GM12878 (cell line): ENCODE data around the gene ABHD17C. TPM values are rescaled to one million over a fixed set of nuclear protein-coding genes. Genes with fewer than 3 reads are reported as not detected.

Experiments
- ATAC-seq: fragments of 200-7000 bp; cut with Tn5 transposase; 3 replicates; pipeline ENCODE4 v1.9.1; 2020; ENCODE audit warnings: mild to moderate bottlenecking, moderate library complexity
- BruUV-seq: library from RNA; stranded (reverse); fragments of 400-500 nt; replicated peaks from 2 replicates; lab custom pipeline; 2021; lab: Mats Ljungman, UMichigan
- CTCF ChIA-PET: fragments of 300-600 bp; sonication (Branson Sonifier 250); formaldehyde crosslinking; extraction: SDS; loops from one replicate; lab custom pipeline; 2021; ENCODE audit warnings: inconsistent platforms; lab: Yijun Ruan, JAX
- POLR2A ChIA-PET: fragments of 350-600 bp; formaldehyde crosslinking; extraction: SDS; loops from one replicate; lab custom pipeline; 2021; ENCODE audit warnings: inconsistent platforms; lab: Charles Lee
- RAD21 ChIA-PET: fragments of 300-600 bp; sonication (Branson Sonifier 250); formaldehyde crosslinking; loops from one replicate; lab custom pipeline; 2023; ENCODE audit warnings: antibody characterized with exemption; ENCODE audit not compliant: unreplicated experiment; lab: Charles Lee
- SMC1A ChIA-PET: fragments of 300-600 bp; sonication (Branson Sonifier 250); formaldehyde crosslinking; loops from one replicate; lab custom pipeline; 2023; ENCODE audit not compliant: unreplicated experiment, uncharacterized antibody; lab: Charles Lee
- DNase-seq: peaks from one replicate; pipeline ENCODE4 v3.0.0-alpha.2; 2011; ENCODE audit warnings: low read depth, low spot score
- FAIRE-seq: peaks from 3 replicates; lab custom pipeline; 2011; peaks lifted over from hg19 to GRCh38; lab: Jason Lieb, UNC
- H2AFZ ChIP-seq: 2 replicates; pipeline ENCODE4 v1.6.0; 2011; ENCODE audit warnings: low read depth, low read length, control low read depth; ENCODE audit not compliant: control insufficient read depth
- H3K27ac ChIP-seq: 2 replicates; pipeline ENCODE4 v1.5.1; 2011; ENCODE audit warnings: control low read depth; ENCODE audit not compliant: control insufficient read depth, insufficient read depth
- H3K27me3 ChIP-seq, 2 experiments: replicated peaks in 1 of 2; 2 replicates each; pipeline versions ENCODE4 v1.6.0 to v1.6.1; 2011; ENCODE audit warnings: low read length in 1 of 2; ENCODE audit not compliant: control insufficient read depth in 2 of 2, insufficient read depth in 2 of 2
- H3K36me3 ChIP-seq, 2 experiments: 2 replicates each; pipeline ENCODE4 v1.5.1; 2011; ENCODE audit warnings: low read length in 1 of 2; ENCODE audit not compliant: control insufficient read depth in 2 of 2, insufficient read depth in 2 of 2
- H3K4me1 ChIP-seq: 2 replicates; pipeline ENCODE4 v1.6.1; 2011; ENCODE audit warnings: mild to moderate bottlenecking, low read length, moderate library complexity, mixed read lengths; ENCODE audit not compliant: control insufficient read depth, insufficient read depth
- H3K4me2 ChIP-seq: 2 replicates; pipeline ENCODE4 v1.6.0; 2011; ENCODE audit warnings: control low read depth; ENCODE audit not compliant: control insufficient read depth, insufficient read depth
- H3K4me3 ChIP-seq: fragments of 200-600 bp; sonication (generic); 2 replicates; pipeline ENCODE4 v1.5.1; 2016
- H3K79me2 ChIP-seq: 2 replicates; pipeline ENCODE4 v1.6.0; 2011; ENCODE audit warnings: low read length; ENCODE audit not compliant: control insufficient read depth, insufficient read depth
- H3K9ac ChIP-seq: 2 replicates; pipeline ENCODE4 v1.8.0; 2011; ENCODE audit warnings: low read length, control low read depth, mixed read lengths; ENCODE audit not compliant: control insufficient read depth, insufficient read depth
- H3K9me3 ChIP-seq: replicated peaks from 3 replicates; pipeline ENCODE4 v1.5.1; 2011; ENCODE audit warnings: mild to moderate bottlenecking, low read length; ENCODE audit not compliant: control insufficient read depth, insufficient read depth
- H4K20me1 ChIP-seq: 2 replicates; pipeline ENCODE4 v1.6.0; 2011; ENCODE audit not compliant: control insufficient read depth, insufficient read depth
- MAX ChIP-seq: IDR thresholded peaks from 2 replicates; pipeline ENCODE4 v1.6.1; 2012; ENCODE audit warnings: low read depth, low read length, improper control_type of control experiment
- NKRF ChIP-seq: fragments of 450-650 bp; conservative IDR thresholded peaks from 2 replicates; pipeline ENCODE4 v1.6.1; 2017; ENCODE audit warnings: mild to moderate bottlenecking, moderate library complexity
- PAX8 ChIP-seq: fragments of 450-650 bp; IDR thresholded peaks from 2 replicates; pipeline ENCODE4 v1.6.1; 2017; ENCODE audit warnings: mild to moderate bottlenecking, moderate library complexity
- ZNF687 ChIP-seq: fragments of 450-650 bp; IDR thresholded peaks from 2 replicates; pipeline ENCODE4 v1.6.1; 2017; ENCODE audit warnings: mild to moderate bottlenecking, moderate library complexity
- WGBS: methylation state at CpG from one replicate; pipeline ENCODE4 v1.1.6; 2016; ENCODE audit warnings: low lambda C conversion rate; ENCODE audit not compliant: insufficient replicate concordance, insufficient coverage; ENCODE audit errors: missing lambda C conversion rate; 5-methylcytosine and 5-hydroxymethylcytosine counted together
- in situ Hi-C: fragments of 300-500 bp; cut with MboI; formaldehyde crosslinking; loops from 9 replicates; pipeline ENCODE4 v1.14.3; 2018; ENCODE audit warnings: mixed read lengths
- intact Hi-C: fragments of 100-400 bp; cut with micrococcal nuclease; formaldehyde crosslinking; loops from one replicate; pipeline ENCODE4 v1.14.2; 2022; ENCODE audit not compliant: unreplicated experiment
- polyA plus RNA-seq, 11 experiments: library from polyadenylated mRNA; depleted of rRNA in 4 of 11; unstranded in 6 of 11; stranded (reverse) in 5 of 11; fragments of >200 nt; fragmentation: Nextera tagmentation in 4 of 11; fragmentation: Illumina TruSeq in 1 of 11; extraction: Ambion mirVana in 4 of 11; extraction: Trizol in 1 of 11; gene quantifications; 1 replicate in 1 of 11; 2 replicates in 10 of 11; pipeline versions ENCODE4 v1.2.1 to v1.2.3, GENCODE V29; 2011 to 2016; ENCODE audit warnings: inconsistent platforms in 2 of 11, missing spikeins in 2 of 11, low read depth in 1 of 11
- total RNA-seq, 4 experiments: library from RNA; depleted of rRNA in 3 of 4; stranded (reverse); fragments of >200 nt in 3 of 4; fragmentation: Illumina TruSeq in 1 of 4; extraction: Trizol in 1 of 4; gene quantifications; 2 replicates each; pipeline versions ENCODE4 v1.2.1 to v1.2.3, GENCODE V29; 2013 to 2021

Gene ABHD17C
- total and polyA plus RNA-seq, 10 of the 15 experiments (the other 5 are each of a cell fraction or from before 2014, with no cell fraction given): 0.92 to 11.4 (median 5.5) TPM

GRCh38 chr15:80727196-80727595 is 32.1 kb downstream of the ABHD17C start (continued):
- no peak for TF ChIP-seq MAX

GRCh38 chr15:80727596-80727995 is 32.5 kb downstream of the ABHD17C start:
- POLR2A ChIA-PET: interaction anchor here (0.5 kb wide), 1 partner anchor 11 kb away, joined by 3 read pairs; no protein-coding TSS in a partner anchor
- H3K9ac ChIP-seq: no peak overlapping the region
- no peak overlapping the region for H3K27ac ChIP-seq
- WGBS: 85% methylated on average over 5 of the region's 5 CpGs
- FAIRE-seq: no peak
- H3K9me3 ChIP-seq: no peaks in the 10 kb centered on the region; the same call in 2 of the 3 replicates
- SMC1A ChIA-PET: no interaction called here
- DNase-seq: no peak
- no peak for ATAC-seq
- CTCF ChIA-PET: no interaction called here
- no peaks in the 10 kb centered on the region for H3K4me1 ChIP-seq
- H3K79me2 ChIP-seq: no peaks in the 10 kb centered on the region
- TF ChIP-seq PAX8 (no peak), ZNF687 (no peak), NKRF (no peak)
- RAD21 ChIA-PET: no interaction called here
- no peaks in the 10 kb centered on the region for H3K36me3 ChIP-seq
- in situ Hi-C loops (no loop called here), intact Hi-C loops (no loop called here)
- no TSS peak for BruUV-seq
- no peaks in the 10 kb centered on the region for H3K27me3 ChIP-seq
- H4K20me1 ChIP-seq: no peaks in the 10 kb centered on the region; the same call in 1 of the 2 replicates
- no peak overlapping the region for H2AFZ ChIP-seq
- no peak overlapping the region for H3K4me2 ChIP-seq
- H3K4me3 ChIP-seq: no peak overlapping the region
